ENCODE results near the gene LTO1.

LTO1 gene

DNA sequence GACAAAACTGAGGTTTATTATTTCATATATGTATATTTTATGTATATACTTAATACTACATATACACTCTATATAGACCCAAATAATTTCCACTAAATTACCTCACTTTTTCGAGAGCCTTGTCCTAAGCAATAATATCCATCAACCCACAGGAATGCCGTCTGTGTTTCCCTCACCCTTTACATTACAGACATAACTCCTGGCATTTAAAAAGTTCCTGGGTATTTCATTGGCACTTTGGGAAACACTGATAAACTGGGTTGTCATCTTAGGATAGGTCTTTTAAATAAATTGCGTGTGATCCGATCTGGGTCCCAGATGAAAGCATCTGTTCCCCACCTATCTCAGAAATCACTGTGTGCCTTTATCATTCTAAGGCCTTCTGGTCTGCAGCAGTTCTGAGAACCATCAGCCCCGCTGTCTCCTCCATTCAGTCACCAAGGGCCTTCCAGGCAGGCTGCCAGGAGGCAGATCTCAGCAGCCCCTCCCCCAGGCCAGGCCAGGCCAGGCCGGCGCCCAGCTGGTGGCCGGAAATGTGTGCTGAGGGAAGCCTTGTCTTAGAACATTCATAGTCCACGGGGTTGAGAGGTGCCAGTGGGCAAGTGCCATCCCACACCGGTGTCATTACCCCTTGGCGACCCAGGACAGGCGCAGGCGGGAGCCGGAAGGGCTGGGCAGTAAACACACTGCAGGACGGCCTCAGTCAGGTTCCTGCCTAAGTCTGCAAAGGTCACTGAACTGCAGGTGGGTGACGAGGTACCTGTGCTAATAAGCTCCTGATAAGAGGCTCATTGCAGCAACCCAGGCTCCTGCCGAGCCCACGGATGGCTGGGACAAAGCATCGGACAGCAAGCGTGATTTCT lies 25.4 kb upstream of the LTO1 start:
- H3K36me3 ChIP-seq (ENCODE audit: control insufficient read depth in 4 of 4, insufficient read depth in 4 of 4, low read length in 3 of 4), result no peaks in the 10 kb centered on the region
- no peak overlapping the region for H3K27ac ChIP-seq (ENCODE audit: insufficient read depth in 1 of 2, low read depth in 1 of 2, low read length in 2 of 2, poor library complexity in 1 of 2, severe bottlenecking in 2 of 2)
- ChIA-PET POLR2A (interaction anchor here (0.6 kb wide), 1 partner anchor 583 kb away, joined by 3 read pairs; no protein-coding TSS in a partner anchor), CTCF (no interaction called here)
- H3K9me3 ChIP-seq (ENCODE audit: control extremely low read depth in 1 of 5, control insufficient read depth in 4 of 5, insufficient read depth in 2 of 5, low read depth in 1 of 5, low read length in 4 of 5), result no peaks in the 10 kb centered on the region
- no peak overlapping the region for H3K4me3 ChIP-seq (ENCODE audit: control insufficient read depth in 1 of 7, extremely low read depth in 1 of 7, insufficient read depth in 4 of 7, low read depth in 2 of 7, low read length in 6 of 7)
- H3K27me3 ChIP-seq (replicated peaks in 2 of 5; ENCODE audit: control insufficient read depth in 4 of 5, insufficient read depth in 5 of 5, low read length in 4 of 5), result peaks cover 3 to 93% (median 47%) of the 10 kb centered on the region in 5 experiments
- DNase-seq, result no peak
- 24% methylated on average over 16 of the region's 20 CpGs for WGBS (ENCODE audit: insufficient coverage)
- H3K4me1 ChIP-seq (ENCODE audit: control extremely low read depth in 1 of 4, control insufficient read depth in 4 of 4, insufficient read depth in 4 of 4, low read length in 3 of 4), result peaks cover 0 to 21% (median 10%) of the 10 kb centered on the region in 4 experiments

DNA sequence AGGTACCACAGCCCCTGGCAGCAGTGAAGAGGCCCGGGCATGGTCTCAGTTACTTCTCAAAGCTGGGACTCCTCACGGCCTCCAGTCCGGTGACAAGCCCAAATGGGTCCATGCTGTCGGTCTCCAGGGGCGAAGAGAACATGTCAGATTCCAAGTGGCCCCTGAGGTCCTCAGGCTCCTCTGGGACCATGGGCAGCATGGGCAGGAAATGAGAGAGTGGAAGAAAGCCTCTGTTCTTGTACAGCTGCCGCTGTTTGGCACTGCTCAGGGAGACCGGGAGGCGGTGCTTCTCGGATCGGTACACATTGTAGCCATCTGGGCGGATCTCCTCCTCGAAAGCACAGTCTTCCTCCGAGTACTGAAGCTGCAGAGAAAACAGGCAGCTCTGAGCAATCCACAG lies 24.1 kb upstream of the LTO1 start:
- Histone ChIP-seq H3K4me1 (ENCODE audit: control extremely low read depth in 1 of 4, control insufficient read depth in 4 of 4, insufficient read depth in 4 of 4, low read length in 3 of 4) (peaks cover 0 to 12% (median 5%) of the 10 kb centered on the region in 4 experiments), H3K36me3 (ENCODE audit: control insufficient read depth in 4 of 4, insufficient read depth in 4 of 4, low read length in 3 of 4) (no peaks in the 10 kb centered on the region), H3K27ac (ENCODE audit: insufficient read depth in 1 of 2, low read depth in 1 of 2, low read length in 2 of 2, poor library complexity in 1 of 2, severe bottlenecking in 2 of 2) (no peak overlapping the region), H3K4me3 (ENCODE audit: control insufficient read depth in 1 of 7, extremely low read depth in 1 of 7, insufficient read depth in 4 of 7, low read depth in 2 of 7, low read length in 6 of 7) (no peak overlapping the region), H3K9me3 (ENCODE audit: control extremely low read depth in 1 of 5, control insufficient read depth in 4 of 5, insufficient read depth in 2 of 5, low read depth in 1 of 5, low read length in 4 of 5) (no peaks in the 10 kb centered on the region), H3K27me3 (replicated peaks in 2 of 5; ENCODE audit: control insufficient read depth in 4 of 5, insufficient read depth in 5 of 5, low read length in 4 of 5) (peaks cover 3 to 92% (median 34%) of the 10 kb centered on the region in 5 experiments)
- 89% methylated on average over 13 of the region's 13 CpGs for WGBS (ENCODE audit: insufficient coverage)
- DNase-seq, result no peak
- POLR2A ChIA-PET, result interaction anchor here (0.6 kb wide), 1 partner anchor 582 kb away, joined by 4 read pairs; no protein-coding TSS in a partner anchor
- CTCF ChIA-PET, result no interaction called here

DNA sequence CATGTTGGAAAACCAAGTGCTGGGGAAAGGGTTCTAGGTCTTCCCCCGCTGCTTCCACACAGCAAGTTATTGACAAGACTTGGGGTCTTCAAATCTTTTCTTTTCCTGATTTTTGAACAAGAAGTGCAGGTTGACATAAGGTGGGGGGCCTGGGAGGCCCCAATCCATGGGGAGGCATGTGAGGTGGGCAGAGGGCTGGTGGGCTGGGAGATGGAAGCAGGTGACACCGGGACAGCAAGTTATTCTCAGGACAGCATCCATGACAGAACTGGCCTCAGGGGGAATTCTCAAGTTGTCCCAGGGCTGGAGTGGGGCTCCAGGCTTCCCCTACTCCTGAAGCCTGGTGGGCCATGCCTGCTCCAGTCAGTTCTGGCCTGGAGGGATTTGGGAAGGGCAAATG lies 23.2 kb upstream of the LTO1 start:
- Histone ChIP-seq H3K27me3 (replicated peaks in 2 of 5; ENCODE audit: control insufficient read depth in 4 of 5, insufficient read depth in 5 of 5, low read length in 4 of 5) (peaks cover 6 to 88% (median 31%) of the 10 kb centered on the region in 5 experiments), H3K4me1 (ENCODE audit: control extremely low read depth in 1 of 4, control insufficient read depth in 4 of 4, insufficient read depth in 4 of 4, low read length in 3 of 4) (peaks cover 0 to 6% (median 2%) of the 10 kb centered on the region in 4 experiments), H3K27ac (ENCODE audit: insufficient read depth in 1 of 2, low read depth in 1 of 2, low read length in 2 of 2, poor library complexity in 1 of 2, severe bottlenecking in 2 of 2) (no peak overlapping the region), H3K36me3 (ENCODE audit: control insufficient read depth in 4 of 4, insufficient read depth in 4 of 4, low read length in 3 of 4) (no peaks in the 10 kb centered on the region), H3K4me3 (ENCODE audit: control insufficient read depth in 1 of 7, extremely low read depth in 1 of 7, insufficient read depth in 4 of 7, low read depth in 2 of 7, low read length in 6 of 7) (no peak overlapping the region), H3K9me3 (ENCODE audit: control extremely low read depth in 1 of 5, control insufficient read depth in 4 of 5, insufficient read depth in 2 of 5, low read depth in 1 of 5, low read length in 4 of 5) (no peaks in the 10 kb centered on the region)
- 90% methylated on average over 2 of the region's 2 CpGs for whole genome bisulfite sequencing (ENCODE audit: insufficient coverage)
- no peak for DNase-seq
- CTCF ChIA-PET, result no interaction called here
- POLR2A ChIA-PET, result no interaction called here

DNA sequence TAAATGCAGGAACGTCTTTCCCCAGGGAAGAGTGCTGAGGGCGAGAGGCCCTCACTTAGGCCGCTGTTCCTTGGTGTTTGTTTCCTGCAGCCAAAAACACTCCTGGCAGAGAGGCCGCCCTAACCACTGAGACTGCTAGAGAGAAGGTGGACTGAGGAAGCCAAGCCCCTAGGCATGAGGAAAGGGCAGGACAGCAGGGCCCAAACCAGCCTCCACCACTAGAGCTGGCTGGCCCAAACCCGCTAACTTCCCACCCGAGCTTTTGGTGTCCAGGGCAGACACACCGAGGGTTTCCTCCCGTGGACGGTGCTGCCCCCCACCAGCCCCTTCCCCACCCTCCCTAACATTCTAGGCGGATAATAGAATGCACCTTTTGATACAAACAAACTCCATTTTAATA lies 22.7 kb upstream of the LTO1 start:
- no peaks in the 10 kb centered on the region for H3K36me3 ChIP-seq (ENCODE audit: control insufficient read depth in 4 of 4, insufficient read depth in 4 of 4, low read length in 3 of 4)
- DNase-seq, result no peak
- peaks cover 0 to 3% (median 0%) of the 10 kb centered on the region in 5 experiments for H3K9me3 ChIP-seq (ENCODE audit: control extremely low read depth in 1 of 5, control insufficient read depth in 4 of 5, insufficient read depth in 2 of 5, low read depth in 1 of 5, low read length in 4 of 5)
- ChIA-PET CTCF (interaction anchor here (1.6 kb wide), 1 partner anchor 9 kb away, joined by 6 read pairs; no protein-coding TSS in a partner anchor), POLR2A (no interaction called here)
- peaks cover 6 to 86% (median 30%) of the 10 kb centered on the region in 5 experiments for H3K27me3 ChIP-seq (replicated peaks in 2 of 5; ENCODE audit: control insufficient read depth in 4 of 5, insufficient read depth in 5 of 5, low read length in 4 of 5)
- H3K27ac ChIP-seq (ENCODE audit: insufficient read depth in 1 of 2, low read depth in 1 of 2, low read length in 2 of 2, poor library complexity in 1 of 2, severe bottlenecking in 2 of 2), result no peak overlapping the region
- peaks cover 0 to 5% (median 0%) of the 10 kb centered on the region in 4 experiments for H3K4me1 ChIP-seq (ENCODE audit: control extremely low read depth in 1 of 4, control insufficient read depth in 4 of 4, insufficient read depth in 4 of 4, low read length in 3 of 4)
- no peak overlapping the region for H3K4me3 ChIP-seq (ENCODE audit: control insufficient read depth in 1 of 7, extremely low read depth in 1 of 7, insufficient read depth in 4 of 7, low read depth in 2 of 7, low read length in 6 of 7)
- 96% methylated on average over 4 of the region's 10 CpGs for WGBS (ENCODE audit: insufficient coverage)

DNA sequence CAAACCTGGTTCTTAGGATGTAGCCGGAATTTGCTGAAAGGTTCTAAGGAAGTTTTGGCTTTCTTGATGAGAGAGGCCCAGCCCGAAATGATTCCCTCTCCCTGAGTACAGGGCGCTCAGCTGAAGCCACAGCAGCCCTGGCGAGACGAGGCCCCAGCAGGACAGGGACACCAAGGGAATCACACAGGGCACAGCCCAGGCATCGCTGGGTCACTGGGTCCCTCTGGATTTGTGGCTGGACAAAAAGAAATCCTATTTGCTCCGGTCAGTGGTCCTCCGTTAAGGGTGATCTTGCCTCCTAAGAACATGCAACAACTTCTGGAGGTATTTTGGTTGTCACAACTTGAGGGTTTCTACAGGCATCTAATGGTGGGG lies 22.3 kb upstream of the LTO1 start:
- Histone ChIP-seq H3K27me3 (replicated peaks in 2 of 5; ENCODE audit: control insufficient read depth in 4 of 5, insufficient read depth in 5 of 5, low read length in 4 of 5) (peaks cover 6 to 82% (median 27%) of the 10 kb centered on the region in 5 experiments), H3K9me3 (ENCODE audit: control extremely low read depth in 1 of 5, control insufficient read depth in 4 of 5, insufficient read depth in 2 of 5, low read depth in 1 of 5, low read length in 4 of 5) (peaks cover 0 to 6% (median 2%) of the 10 kb centered on the region in 5 experiments), H3K4me3 (ENCODE audit: control insufficient read depth in 1 of 7, extremely low read depth in 1 of 7, insufficient read depth in 4 of 7, low read depth in 2 of 7, low read length in 6 of 7) (no peak overlapping the region), H3K36me3 (ENCODE audit: control insufficient read depth in 4 of 4, insufficient read depth in 4 of 4, low read length in 3 of 4) (no peaks in the 10 kb centered on the region), H3K4me1 (ENCODE audit: control extremely low read depth in 1 of 4, control insufficient read depth in 4 of 4, insufficient read depth in 4 of 4, low read length in 3 of 4) (peaks cover 0 to 5% (median 0%) of the 10 kb centered on the region in 4 experiments), H3K27ac (ENCODE audit: insufficient read depth in 1 of 2, low read depth in 1 of 2, low read length in 2 of 2, poor library complexity in 1 of 2, severe bottlenecking in 2 of 2) (no peak overlapping the region)
- ChIA-PET CTCF (interaction anchor here (1.6 kb wide), 1 partner anchor 9 kb away, joined by 6 read pairs; no protein-coding TSS in a partner anchor), POLR2A (no interaction called here)
- DNase-seq, result no peak
- WGBS (ENCODE audit: insufficient coverage), result 94% methylated on average over 7 of the region's 8 CpGs

DNA sequence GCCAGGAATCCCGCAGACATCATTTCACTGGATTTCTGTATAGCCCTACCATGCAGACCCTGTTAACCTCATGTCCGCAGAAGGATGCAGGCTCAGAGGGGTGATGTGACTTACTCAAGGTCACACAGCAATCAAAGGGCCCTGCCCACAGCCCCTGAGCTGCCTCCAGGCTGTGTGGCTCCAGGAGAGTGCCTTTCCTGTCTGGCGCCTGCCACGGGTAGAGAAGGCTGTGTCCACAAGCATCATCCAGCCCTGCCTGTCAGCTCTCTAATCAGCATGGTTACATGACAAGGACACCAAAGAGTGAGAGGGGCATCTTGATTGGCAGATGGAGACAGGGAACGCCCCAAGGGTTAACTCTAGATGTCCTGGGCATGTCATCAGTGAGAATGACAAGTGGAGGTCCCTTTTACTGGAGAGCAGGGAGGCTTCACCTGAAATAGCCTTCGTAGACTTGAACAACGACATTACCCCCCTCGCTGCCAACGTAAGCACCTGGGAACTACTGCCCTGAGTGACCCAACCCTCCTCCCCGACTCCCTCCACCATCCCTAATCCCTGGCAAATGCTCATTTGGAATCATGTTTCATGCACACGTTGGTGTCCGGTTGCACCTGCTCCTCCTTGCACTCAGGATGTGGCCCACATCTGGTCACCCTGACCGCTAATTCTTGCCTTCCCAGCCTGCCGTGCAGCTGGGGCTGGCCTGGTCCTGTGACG lies 21.8 kb upstream of the LTO1 start:
- POLR2A ChIA-PET, result no interaction called here
- Histone ChIP-seq H3K4me3 (ENCODE audit: control insufficient read depth in 1 of 7, extremely low read depth in 1 of 7, insufficient read depth in 4 of 7, low read depth in 2 of 7, low read length in 6 of 7) (no peak overlapping the region), H3K9me3 (ENCODE audit: control extremely low read depth in 1 of 5, control insufficient read depth in 4 of 5, insufficient read depth in 2 of 5, low read depth in 1 of 5, low read length in 4 of 5) (peaks cover 0 to 11% (median 5%) of the 10 kb centered on the region in 5 experiments), H3K27ac (ENCODE audit: insufficient read depth in 1 of 2, low read depth in 1 of 2, low read length in 2 of 2, poor library complexity in 1 of 2, severe bottlenecking in 2 of 2) (no peak overlapping the region), H3K4me1 (ENCODE audit: control extremely low read depth in 1 of 4, control insufficient read depth in 4 of 4, insufficient read depth in 4 of 4, low read length in 3 of 4) (peaks cover 0 to 1% (median 0%) of the 10 kb centered on the region in 4 experiments), H3K27me3 (replicated peaks in 2 of 5; ENCODE audit: control insufficient read depth in 4 of 5, insufficient read depth in 5 of 5, low read length in 4 of 5) (peaks cover 6 to 81% (median 27%) of the 10 kb centered on the region in 5 experiments), H3K36me3 (ENCODE audit: control insufficient read depth in 4 of 4, insufficient read depth in 4 of 4, low read length in 3 of 4) (no peaks in the 10 kb centered on the region)
- CTCF ChIA-PET, result interaction anchor here (1.6 kb wide), 1 partner anchor 10 kb away, joined by 6 read pairs; no protein-coding TSS in a partner anchor
- 83% methylated on average over 14 of the region's 15 CpGs for WGBS (ENCODE audit: insufficient coverage)
- no peak for DNase-seq

Data from common myeloid progenitor, CD34-positive (primary cell).